HG03095 (cell line): ENCODE results near the gene UBB.
"Not testable (repeated sequence)": the region's sequence is repeated elsewhere in the genome, so short reads cannot be mapped to it uniquely, and the experiment has no call there.

Experiments used
- ATAC-seq: cut with Tn5 transposase; IDR thresholded peaks from one replicate; pipeline ENCODE4 v1.9.1; 2021; ENCODE audit warnings: moderate library complexity; ENCODE audit not compliant: unreplicated experiment

Gene UBB

DNA sequence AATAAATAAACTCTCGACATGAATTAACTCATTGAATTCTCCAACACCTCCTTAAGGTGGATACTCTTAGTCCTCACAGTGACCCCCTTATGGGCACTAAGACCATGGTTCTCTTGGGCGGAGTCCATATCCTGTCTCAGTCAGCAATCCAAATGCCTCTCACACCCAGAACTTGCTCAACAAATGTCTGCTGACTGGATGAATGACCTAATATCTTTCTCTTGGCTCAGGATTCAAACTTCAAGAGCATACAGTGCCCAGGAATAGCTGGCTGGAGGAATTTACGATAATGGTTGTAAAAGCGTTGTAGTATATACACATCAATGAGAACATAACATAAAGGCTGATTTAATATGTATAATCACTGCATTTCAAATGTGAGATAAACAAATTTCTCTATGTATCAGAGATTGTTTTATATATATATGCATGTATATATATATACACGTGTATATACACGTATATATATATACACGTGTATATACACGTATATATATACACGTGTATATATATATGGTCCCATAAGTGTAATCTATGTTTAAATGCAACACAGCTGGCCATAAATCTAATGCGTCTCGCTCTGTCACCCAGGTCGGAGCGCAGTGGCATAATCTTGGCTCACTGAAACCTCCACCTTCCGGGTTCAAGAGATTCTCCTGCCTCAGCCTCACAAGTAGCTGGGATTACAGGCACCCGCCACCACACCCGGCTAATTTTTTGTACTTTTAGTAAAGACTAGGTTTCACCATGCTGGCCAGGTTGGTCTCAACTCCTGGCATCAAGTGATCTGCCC, 6.5 kb upstream of the UBB start:
- no peak for ATAC-seq

GRCh38 chr17:16377941-16378341, 3.0 kb upstream of the UBB start:
- ATAC-seq, result no peak

- no peak for ATAC-seq
Measured at GRCh38 chr17:16378636-16379282, 2.1 kb upstream of the UBB start.

DNA sequence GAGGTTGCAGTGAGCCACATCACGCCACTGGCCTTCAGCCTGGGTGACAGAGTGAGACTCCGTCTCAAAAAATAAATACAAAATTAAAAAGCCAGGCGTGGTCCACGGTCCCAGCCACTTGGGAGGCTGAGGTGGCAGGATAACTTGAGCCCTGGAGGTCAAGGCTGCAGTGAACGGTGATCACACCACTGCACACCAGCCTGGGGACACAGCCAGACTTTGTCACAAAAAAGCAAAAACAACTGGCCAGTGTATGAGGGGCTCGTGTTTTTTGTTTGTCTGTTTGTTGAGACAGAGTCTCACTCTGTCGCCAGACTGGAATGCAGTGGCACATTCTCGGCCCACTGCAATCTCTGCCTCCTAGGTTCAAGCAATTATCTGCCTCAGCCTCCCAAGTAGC, 1.2 kb upstream of the UBB start:
- no peak for ATAC-seq

DNA sequence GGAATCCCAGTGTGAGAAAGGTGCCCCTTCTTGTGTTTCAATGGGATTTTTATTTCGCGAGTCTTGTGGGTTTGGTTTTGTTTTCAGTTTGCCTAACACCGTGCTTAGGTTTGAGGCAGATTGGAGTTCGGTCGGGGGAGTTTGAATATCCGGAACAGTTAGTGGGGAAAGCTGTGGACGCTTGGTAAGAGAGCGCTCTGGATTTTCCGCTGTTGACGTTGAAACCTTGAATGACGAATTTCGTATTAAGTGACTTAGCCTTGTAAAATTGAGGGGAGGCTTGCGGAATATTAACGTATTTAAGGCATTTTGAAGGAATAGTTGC, 567 bp downstream of the UBB start:
- ATAC-seq, result no peak

DNA sequence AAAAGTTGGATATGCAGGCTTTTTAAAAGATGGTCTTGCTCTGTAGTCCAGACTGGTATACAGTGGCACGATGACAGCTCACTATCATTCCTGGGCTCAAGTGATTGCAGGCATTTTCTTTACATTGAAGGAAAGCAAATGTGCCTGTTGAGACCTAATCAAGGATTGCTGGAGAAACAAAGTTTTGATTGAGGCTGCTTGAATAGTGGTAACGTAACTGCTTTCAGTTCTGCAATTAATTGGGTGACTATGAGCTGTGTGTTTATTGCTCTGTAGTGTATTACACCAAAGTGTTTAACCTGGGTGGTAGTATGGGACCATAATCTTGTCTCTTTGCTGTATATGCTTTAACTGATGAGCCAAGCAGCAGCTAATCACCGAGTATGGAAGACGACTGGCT, 2.3 kb downstream of the UBB start:
- no peak for ATAC-seq

DNA sequence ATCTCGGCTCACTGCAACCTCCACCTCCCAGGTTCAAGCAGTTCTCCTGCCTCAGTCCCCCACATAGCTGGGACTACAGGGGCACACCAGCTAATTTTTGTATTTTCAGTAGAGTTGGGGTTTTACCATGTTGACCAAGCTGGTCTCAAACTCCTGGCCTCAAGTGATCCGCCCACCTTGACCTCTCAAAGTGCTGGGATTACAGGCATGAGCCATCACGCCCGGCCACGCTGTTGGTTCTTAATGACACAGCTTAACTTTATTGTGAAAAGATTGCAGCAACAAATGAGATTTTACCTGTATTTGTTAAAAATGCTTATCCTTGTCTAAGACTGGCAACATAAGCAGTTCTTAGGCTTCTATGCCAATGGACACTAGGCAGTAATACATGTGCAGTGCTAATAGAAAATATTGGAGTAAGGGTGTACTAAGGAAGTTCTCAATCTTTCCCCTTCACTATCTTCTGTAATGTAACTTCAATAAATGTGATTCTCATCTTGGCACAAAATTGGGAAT, 2.9 kb downstream of the UBB start:
- no peak for ATAC-seq

DNA sequence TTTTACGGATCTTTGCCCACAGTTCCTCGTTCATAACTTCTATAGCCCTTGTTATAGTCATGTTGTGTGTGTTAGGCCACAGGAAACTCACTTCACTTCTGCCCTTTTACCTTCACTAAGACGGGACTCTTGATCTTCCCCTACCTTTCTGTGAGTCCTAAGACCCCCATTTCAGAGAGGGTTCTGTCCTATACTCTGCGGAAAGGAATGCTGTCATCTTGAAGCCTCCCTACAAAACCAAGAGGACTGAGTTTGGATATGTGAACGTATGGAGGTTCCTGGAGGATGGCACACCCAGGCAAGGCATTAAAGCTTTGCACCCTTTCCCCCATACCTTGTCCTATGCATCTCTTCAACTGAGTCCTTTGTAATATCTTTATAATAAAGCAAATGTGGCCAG, 3.7 kb downstream of the UBB start:
- ATAC-seq, result no peak

GRCh38 chr17:16386126-16386507, 5.2 kb downstream of the UBB start:
- not testable (repeated sequence) for ATAC-seq

- ATAC-seq, result no peak
Measured at GRCh38 chr17:16391451-16391850, 10.6 kb downstream of the UBB start.

GRCh38 chr17:16392491-16392890, 11.6 kb downstream of the UBB start:
- ATAC-seq, result not testable (repeated sequence)

DNA sequence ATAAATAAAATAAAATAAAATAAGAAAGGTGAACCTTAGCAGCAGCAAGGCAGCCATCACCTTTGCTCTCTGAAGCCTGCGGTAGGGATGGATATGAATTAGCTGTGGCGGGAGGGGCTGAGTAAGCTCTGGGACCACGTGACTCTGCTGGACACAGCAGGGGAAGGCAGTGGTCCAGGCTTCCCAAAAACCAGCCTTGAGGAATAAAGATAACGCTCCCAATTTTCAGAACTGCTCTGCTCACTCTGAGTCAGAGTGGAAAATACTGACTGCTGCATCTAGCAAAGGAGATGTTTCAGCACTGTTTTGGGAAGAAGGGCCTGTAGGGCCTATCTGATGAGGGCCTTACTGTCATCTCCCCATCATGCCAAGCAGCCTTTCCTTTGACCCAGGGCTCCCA, 15.0 kb downstream of the UBB start:
- not testable (repeated sequence) for ATAC-seq

DNA sequence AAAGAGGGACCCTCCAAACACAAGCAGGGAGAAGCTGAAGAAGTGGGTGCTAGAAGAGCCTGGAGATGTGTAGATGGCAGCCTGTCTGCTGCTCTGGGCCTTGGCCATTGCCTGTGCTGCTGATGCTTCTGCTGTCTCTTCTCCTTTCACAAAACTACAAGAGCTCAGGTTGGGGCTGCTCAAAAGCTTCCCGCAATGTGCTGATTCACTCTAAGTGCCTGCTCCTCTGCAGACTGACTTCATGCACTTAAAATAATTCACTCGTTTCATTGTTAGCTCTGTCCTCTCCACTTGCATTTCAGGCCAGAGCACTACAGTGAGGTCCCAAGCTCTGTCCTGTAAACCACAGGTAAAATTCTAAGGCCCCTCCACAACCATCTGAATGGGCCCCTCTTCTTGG, 15.8 kb downstream of the UBB start:
- not testable (repeated sequence) for ATAC-seq

DNA sequence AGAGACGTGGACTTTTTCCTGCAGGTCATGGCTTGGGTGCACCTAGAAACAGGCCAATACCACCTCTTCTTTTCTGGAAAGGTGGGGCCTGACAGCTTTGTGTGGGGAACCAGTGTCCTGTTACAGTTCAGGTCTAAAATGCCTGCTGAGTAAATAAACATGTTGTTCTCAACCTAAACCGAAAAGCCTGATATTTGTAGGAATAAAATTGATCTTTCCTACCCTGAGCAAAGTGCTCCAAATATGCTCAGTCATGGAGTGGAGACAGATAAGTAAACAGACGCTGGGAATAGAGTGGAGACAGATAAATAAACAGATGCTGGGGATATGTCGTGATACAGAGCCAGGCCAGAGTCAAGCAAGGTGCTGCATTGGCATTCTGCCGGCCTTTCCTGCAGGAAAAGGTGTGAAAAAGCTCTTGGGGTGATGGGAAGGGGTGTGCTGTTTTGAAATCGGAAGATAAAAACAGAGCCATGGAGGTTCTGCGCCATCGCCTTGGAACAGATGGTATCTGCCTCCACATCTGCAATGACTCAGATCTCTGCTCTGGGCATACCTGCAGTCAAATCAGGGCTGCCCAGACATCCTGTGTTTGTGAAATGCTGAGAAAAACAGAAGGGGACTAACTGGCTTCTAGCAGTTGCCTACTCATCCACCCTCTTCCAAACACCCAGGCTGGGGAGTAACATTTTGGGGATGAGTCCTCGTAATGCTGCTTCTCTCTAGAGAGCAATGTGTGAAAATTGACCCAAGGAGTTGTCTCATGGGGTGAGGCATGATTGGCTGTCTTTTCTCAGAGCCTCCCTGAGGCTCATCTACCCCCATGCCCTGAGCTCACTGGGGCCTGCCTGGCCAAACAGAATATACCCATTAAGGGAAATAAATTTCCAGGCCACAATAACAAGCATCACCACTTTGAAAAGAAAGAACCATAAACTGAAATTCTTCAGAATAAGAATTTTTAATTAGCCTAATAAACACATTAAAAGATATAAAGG, 17.7 kb downstream of the UBB start:
- ATAC-seq, result peak; percentile 62

DNA sequence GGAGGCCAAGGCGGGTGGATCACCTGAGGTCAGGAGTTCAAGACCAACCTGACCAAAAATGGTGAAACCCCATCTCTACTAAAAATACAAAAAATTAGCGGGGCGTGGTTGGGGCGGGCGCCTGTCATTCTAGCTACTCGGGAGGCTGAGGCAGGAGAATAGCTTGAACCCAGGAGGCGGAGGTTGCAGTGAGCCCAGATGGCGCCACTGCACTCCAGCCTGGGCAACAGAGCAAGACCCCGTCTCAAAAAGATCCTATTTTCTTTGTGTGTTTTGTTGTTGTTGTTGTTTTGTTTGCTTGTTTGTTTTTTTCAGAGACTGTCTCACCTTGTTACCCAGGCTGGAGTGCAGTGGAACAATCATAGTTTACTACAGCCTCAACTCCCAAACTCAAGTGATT, 23.0 kb downstream of the UBB start:
- not testable (repeated sequence) for ATAC-seq

- no peak for ATAC-seq
Measured at GRCh38 chr17:16406742-16407674, 26.1 kb downstream of the UBB start.

DNA sequence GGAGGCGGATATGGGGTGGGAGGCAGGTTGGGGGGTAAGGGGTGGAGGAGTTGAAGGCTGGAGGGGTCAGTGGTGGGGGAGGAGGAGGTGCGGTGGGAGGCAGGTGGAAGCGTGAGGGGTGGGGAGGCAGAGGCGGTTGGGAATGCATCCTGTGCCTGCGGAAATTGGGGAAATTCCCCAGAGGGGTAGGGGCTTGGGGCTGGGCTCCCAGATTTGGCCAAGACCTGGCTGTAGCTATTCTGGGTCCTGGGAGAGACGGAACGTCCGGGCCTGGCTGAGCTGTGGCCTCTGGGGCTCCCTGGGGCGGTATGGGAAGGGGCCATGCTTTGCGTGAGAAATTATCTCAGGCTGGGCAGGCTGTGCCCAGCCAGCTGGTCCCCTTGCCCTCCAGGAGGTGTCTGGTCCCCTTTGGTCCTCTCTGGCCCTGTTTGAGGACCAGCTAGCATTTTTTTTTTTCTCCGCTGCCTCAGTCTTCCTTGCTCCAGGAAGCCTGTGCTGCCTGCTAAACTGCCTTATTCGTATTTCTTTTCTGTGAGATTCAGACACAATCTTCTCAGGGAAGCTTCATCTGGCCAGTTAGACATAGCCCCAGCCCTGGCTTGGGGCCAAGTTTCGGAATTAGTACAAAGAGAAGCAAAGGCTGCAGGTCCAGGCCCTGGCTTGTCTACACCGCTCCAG, 27.2 kb downstream of the UBB start:
- ATAC-seq, result peak; percentile 82

- ATAC-seq, result peak; percentile 37
Measured at GRCh38 chr17:16415031-16415924, 34.4 kb downstream of the UBB start, which contains the start of gene TRPV2. Gene TRPV2 (plus strand): TSS chr17:16415571. CDS start chr17:16417669, 2,098 bp downstream.

DNA sequence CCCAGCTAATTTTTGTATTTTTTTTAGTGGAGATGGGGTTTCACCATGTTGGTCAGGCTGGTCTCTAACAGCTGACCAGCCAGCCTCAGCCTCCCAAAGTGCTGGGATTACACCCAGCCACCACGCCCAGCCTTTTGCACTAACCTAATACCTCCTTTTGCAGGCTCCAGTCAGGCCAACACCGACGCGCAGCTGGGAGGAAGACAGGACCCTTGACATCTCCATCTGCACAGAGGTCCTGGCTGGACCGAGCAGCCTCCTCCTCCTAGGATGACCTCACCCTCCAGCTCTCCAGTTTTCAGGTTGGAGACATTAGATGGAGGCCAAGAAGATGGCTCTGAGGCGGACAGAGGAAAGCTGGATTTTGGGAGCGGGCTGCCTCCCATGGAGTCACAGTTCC, 36.5 kb downstream of the UBB start:
- ATAC-seq, result no peak
